ENCODE measurements around the gene ETFA.
A peak's percentile ranks its signal among the peaks of the same experiment; 100 is the strongest.

ETFA gene

DNA sequence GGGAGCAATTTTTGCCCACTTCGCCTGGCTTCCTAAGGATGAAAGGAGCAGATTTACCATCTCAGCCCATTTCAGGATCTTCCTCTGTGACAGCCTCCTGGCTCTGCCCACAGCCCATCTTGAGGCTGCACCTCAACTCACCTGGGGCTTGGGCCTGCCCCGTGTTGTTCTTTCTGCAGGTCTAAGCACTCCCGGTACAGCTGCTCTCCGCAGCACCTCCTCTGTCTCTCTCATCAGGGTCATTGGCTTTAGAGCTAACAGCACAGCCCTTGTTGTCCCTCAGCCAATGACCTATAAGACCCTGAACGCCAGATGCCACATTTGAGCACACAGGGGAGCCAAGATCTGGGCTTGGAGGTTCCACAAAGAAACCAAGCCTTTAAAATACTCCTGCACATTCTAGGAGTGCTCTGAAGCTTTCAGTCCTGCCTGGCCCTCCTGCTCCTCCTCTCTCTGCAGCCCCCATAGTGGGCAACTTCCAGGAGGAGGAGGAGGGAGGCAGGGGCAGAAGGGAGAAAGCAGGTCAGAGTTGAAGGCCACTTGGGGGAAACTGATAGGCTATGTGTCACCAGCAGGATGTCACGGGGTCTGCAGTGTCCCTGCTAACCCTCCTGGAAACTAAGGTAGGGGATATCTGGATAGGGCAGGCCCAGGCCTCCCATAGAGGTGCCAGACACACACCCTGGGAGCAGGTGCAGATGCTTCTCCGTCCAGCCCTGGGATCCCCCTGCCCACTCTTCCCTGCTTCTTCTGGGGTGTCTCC, 115.6 kb downstream of the ETFA start (continued):
- TF ChIP-seq, protein P1, sequence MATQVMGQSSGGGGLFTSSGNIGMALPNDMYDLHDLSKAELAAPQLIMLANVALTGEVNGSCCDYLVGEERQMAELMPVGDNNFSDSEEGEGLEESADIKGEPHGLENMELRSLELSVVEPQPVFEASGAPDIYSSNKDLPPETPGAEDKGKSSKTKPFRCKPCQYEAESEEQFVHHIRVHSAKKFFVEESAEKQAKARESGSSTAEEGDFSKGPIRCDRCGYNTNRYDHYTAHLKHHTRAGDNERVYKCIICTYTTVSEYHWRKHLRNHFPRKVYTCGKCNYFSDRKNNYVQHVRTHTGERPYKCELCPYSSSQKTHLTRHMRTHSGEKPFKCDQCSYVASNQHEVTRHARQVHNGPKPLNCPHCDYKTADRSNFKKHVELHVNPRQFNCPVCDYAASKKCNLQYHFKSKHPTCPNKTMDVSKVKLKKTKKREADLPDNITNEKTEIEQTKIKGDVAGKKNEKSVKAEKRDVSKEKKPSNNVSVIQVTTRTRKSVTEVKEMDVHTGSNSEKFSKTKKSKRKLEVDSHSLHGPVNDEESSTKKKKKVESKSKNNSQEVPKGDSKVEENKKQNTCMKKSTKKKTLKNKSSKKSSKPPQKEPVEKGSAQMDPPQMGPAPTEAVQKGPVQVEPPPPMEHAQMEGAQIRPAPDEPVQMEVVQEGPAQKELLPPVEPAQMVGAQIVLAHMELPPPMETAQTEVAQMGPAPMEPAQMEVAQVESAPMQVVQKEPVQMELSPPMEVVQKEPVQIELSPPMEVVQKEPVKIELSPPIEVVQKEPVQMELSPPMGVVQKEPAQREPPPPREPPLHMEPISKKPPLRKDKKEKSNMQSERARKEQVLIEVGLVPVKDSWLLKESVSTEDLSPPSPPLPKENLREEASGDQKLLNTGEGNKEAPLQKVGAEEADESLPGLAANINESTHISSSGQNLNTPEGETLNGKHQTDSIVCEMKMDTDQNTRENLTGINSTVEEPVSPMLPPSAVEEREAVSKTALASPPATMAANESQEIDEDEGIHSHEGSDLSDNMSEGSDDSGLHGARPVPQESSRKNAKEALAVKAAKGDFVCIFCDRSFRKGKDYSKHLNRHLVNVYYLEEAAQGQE (tag by site-specific recombination; IDR thresholded peaks at IDR 0.05) = no peak
- TF ChIP-seq ZNF202 (tag by site-specific recombination; IDR thresholded peaks at IDR 0.05; ENCODE audit: borderline replicate concordance) (no peak), YY2 (tag by site-specific recombination; IDR thresholded peaks at IDR 0.05) (no peak), ZNF133 (tag by site-specific recombination; IDR thresholded peaks at IDR 0.05) (no peak), EGR2 (tag by site-specific recombination; IDR thresholded peaks at IDR 0.05; ENCODE audit: low read depth) (no peak), ZNF391 (tag by site-specific recombination; IDR thresholded peaks at IDR 0.05; ENCODE audit: borderline replicate concordance, low read depth) (no peak)

DNA sequence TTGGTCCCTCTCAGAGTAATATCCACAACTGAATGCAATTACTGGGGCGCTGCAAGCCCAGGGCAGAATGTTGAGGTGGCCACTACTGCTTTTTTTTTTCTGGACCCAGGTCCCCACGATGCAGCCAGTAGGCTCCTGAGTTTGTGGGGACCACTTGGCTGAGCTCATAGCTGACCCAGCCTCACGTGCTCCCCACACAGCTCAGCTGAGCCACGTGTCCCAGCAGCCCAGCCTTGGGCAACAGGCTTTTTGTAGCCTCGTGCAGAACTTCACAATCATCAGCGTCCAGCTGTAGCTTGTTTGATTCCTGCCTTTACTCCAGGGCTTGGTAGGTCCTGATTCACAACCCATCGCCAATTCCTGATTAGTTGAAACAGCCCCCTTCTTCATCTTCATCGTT, 117.3 kb downstream of the ETFA start:
- no peaks in the 10 kb centered on the region for H3K9me3 ChIP-seq (ENCODE audit: control insufficient read depth, insufficient read depth, low read depth, low read length)
- peaks cover 9% of the 10 kb centered on the region for H3K4me1 ChIP-seq (ENCODE audit: control insufficient read depth, insufficient read depth, low read length)
- H3K36me3 ChIP-seq (ENCODE audit: control insufficient read depth in 2 of 2, insufficient read depth in 1 of 2, low read length in 2 of 2) = no peaks in the 10 kb centered on the region
- ChIA-PET CTCF (interaction anchor here (0.6 to 3.8 kb wide), 3 partner anchors 9 to 140 kb away, joined by 3 to 27 read pairs (median 7); no protein-coding TSS in a partner anchor), POLR2A (interaction anchor here (0.8 kb wide), 1 partner anchor 142 kb away, joined by 3 read pairs; the partner anchor contains the start of gene ISL2)
- no peak for TF ChIP-seq ZNF707 (tag by site-specific recombination; IDR thresholded peaks at IDR 0.05)
- no peak for TF ChIP-seq ZNF626 (tag by site-specific recombination; IDR thresholded peaks at IDR 0.05)
- 0 out of 2 replicates have a peak, but pooled peaks have one; percentile 19 for TF ChIP-seq SCRT2 (tag by site-specific recombination; IDR thresholded peaks at IDR 0.05)
- no peak overlapping the region for H3K27ac ChIP-seq (ENCODE audit: extremely low read depth, low read depth, low read length)
- no peak overlapping the region for H3K4me3 ChIP-seq (ENCODE audit: low read depth, low read length)

GRCh38 chr15:76192715-76193114, 118.6 kb downstream of the ETFA start:
- H3K4me3 ChIP-seq (ENCODE audit: low read depth, low read length) = no peak overlapping the region
- TF ChIP-seq ZNF501 (tag by site-specific recombination; IDR thresholded peaks at IDR 0.05) = no peak
- no peak for TF ChIP-seq PBX3 (CRISPR knock-in tag; IDR thresholded peaks at IDR 0.05)
- no peak for TF ChIP-seq OVOL3 (tag by site-specific recombination; IDR thresholded peaks at IDR 0.05)
- TF ChIP-seq, protein P1 (tag by site-specific recombination; IDR thresholded peaks at IDR 0.05) = no peak
- TF ChIP-seq, protein P2, sequence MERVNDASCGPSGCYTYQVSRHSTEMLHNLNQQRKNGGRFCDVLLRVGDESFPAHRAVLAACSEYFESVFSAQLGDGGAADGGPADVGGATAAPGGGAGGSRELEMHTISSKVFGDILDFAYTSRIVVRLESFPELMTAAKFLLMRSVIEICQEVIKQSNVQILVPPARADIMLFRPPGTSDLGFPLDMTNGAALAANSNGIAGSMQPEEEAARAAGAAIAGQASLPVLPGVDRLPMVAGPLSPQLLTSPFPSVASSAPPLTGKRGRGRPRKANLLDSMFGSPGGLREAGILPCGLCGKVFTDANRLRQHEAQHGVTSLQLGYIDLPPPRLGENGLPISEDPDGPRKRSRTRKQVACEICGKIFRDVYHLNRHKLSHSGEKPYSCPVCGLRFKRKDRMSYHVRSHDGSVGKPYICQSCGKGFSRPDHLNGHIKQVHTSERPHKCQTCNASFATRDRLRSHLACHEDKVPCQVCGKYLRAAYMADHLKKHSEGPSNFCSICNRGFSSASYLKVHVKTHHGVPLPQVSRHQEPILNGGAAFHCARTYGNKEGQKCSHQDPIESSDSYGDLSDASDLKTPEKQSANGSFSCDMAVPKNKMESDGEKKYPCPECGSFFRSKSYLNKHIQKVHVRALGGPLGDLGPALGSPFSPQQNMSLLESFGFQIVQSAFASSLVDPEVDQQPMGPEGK (tag by site-specific recombination; IDR thresholded peaks at IDR 0.05) = no peak
- TF ChIP-seq, protein P3, sequence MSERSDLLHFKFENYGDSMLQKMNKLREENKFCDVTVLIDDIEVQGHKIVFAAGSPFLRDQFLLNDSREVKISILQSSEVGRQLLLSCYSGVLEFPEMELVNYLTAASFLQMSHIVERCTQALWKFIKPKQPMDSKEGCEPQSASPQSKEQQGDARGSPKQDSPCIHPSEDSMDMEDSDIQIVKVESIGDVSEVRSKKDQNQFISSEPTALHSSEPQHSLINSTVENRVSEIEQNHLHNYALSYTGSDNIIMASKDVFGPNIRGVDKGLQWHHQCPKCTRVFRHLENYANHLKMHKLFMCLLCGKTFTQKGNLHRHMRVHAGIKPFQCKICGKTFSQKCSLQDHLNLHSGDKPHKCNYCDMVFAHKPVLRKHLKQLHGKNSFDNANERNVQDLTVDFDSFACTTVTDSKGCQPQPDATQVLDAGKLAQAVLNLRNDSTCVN (tag by site-specific recombination; optimal IDR thresholded peaks at IDR 0.05) = no peak
- CTCF ChIA-PET = interaction anchor here (0.9 to 1.5 kb wide), 5 partner anchors 9 to 142 kb away, joined by 3 to 7 read pairs (median 3); no protein-coding TSS in a partner anchor
- H3K36me3 ChIP-seq (ENCODE audit: control insufficient read depth in 2 of 2, insufficient read depth in 1 of 2, low read length in 2 of 2) = no peaks in the 10 kb centered on the region
- H3K27ac ChIP-seq (ENCODE audit: extremely low read depth, low read depth, low read length) = no peak overlapping the region
- no peaks in the 10 kb centered on the region for H3K9me3 ChIP-seq (ENCODE audit: control insufficient read depth, insufficient read depth, low read depth, low read length)
- H3K4me1 ChIP-seq (ENCODE audit: control insufficient read depth, insufficient read depth, low read length) = peaks cover 9% of the 10 kb centered on the region
- POLR2A ChIA-PET = no interaction called here

Measured in HEK293 (cell line).